ENCODE results near the gene MESP1.

DNA sequence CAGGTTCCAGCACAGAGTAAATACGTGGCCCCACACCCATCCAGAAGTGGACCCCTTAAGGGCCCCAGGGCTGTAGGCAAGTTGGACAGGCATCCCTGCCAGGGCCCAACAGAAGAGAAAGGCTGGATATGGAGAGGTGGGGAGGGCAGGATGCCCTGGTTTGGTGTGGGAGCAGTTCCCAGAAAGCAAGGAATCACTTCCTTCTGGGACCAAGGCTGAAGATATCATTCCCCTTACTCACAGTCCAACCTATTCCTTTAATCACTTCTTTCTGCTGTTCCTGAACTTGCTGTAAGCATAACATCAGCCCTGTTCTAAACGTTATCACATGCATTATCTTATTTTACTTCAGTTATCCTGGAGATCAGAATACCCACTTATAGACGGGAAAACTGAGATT, 19.0 kb upstream of the MESP1 start:
- TF ChIP-seq, protein P1, sequence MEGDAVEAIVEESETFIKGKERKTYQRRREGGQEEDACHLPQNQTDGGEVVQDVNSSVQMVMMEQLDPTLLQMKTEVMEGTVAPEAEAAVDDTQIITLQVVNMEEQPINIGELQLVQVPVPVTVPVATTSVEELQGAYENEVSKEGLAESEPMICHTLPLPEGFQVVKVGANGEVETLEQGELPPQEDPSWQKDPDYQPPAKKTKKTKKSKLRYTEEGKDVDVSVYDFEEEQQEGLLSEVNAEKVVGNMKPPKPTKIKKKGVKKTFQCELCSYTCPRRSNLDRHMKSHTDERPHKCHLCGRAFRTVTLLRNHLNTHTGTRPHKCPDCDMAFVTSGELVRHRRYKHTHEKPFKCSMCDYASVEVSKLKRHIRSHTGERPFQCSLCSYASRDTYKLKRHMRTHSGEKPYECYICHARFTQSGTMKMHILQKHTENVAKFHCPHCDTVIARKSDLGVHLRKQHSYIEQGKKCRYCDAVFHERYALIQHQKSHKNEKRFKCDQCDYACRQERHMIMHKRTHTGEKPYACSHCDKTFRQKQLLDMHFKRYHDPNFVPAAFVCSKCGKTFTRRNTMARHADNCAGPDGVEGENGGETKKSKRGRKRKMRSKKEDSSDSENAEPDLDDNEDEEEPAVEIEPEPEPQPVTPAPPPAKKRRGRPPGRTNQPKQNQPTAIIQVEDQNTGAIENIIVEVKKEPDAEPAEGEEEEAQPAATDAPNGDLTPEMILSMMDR (IDR thresholded peaks at IDR 0.05; ENCODE audit: poor library complexity, severe bottlenecking) = no peak
- TF ChIP-seq MXI1 (conservative IDR thresholded peaks at IDR 0.05; ENCODE audit: poor library complexity, severe bottlenecking) = no peak
- no peak for TF ChIP-seq POLR2AphosphoS5 (IDR thresholded peaks at IDR 0.05)

Measured in neural cell (in vitro differentiated cells).